Right atrium auricular region (tissue), 2 donors: Measurements from ENCODE around the gene SLC1A3. TPM values are rescaled to one million over a fixed set of nuclear protein-coding genes. Genes with fewer than 3 reads are reported as not detected.
A peak's percentile ranks its signal among the peaks of the same experiment; 100 is the strongest.

Experiments used
- DNase-seq: peaks from one replicate; pipeline ENCODE4 v3.0.0-alpha.2; 2019; ENCODE audit warnings: low spot score
- H3K27ac ChIP-seq, 2 donors: fragments of 200-600 bp; sonication (generic); 1 replicate in 1 of 2; 2 replicates in 1 of 2; pipeline ENCODE4 v1.5.1; 2016 to 2019
- H3K27me3 ChIP-seq, 2 donors: fragments of 200-600 bp; sonication (generic); one replicate each; pipeline versions ENCODE4 v1.5.1 to v1.6.0; 2017 to 2019
- H3K36me3 ChIP-seq: fragments of 200-600 bp; sonication (generic); one replicate; pipeline ENCODE4 v1.5.1; 2016
- H3K4me1 ChIP-seq, 2 donors: fragments of 200-600 bp; sonication (generic); one replicate each; pipeline versions ENCODE4 v1.5.1 to v1.6.0; 2017 to 2019
- H3K4me3 ChIP-seq, 2 donors: fragments of 200-600 bp; sonication (generic); 1 replicate in 1 of 2; 2 replicates in 1 of 2; pipeline ENCODE4 v1.5.1; 2017 to 2019; ENCODE audit warnings: mild to moderate bottlenecking in 1 of 2, moderate library complexity in 1 of 2
- H3K9me3 ChIP-seq, 2 donors: fragments of 200-600 bp; sonication (generic); one replicate each; pipeline ENCODE4 v1.5.1; 2019
- CTCF ChIP-seq, 2 donors: fragments of 200-600 bp; sonication (generic); IDR thresholded peaks; one replicate each; pipeline ENCODE4 v1.5.1; 2019; ENCODE audit warnings: antibody characterized with exemption in 2 of 2
- total RNA-seq, 2 donors: library from RNA; depleted of rRNA; stranded (reverse); fragments of >200 nt; gene quantifications; one replicate each; pipeline ENCODE4 v1.1.0, GENCODE V29; 2016

SLC1A3 gene
- total RNA-seq, 2 donors from 2014 or later = 31.8 to 50.9 TPM

GRCh38 chr5:36610621-36611020 is 4.2 kb downstream of the SLC1A3 start:
- Histone ChIP-seq H3K36me3 (no peaks in the 10 kb centered on the region), H3K27me3 (no peaks in the 10 kb centered on the region), H3K9me3 (no peaks in the 10 kb centered on the region), H3K4me1 (peaks cover 0 to 26% of the 10 kb centered on the region in 2 donors), H3K27ac (peak overlapping the region; percentile 35 to 43), H3K4me3 (no peak overlapping the region)
- DNase-seq = peak; percentile 76
- TF ChIP-seq CTCF (IDR thresholded peaks at IDR 0.05) = no peak

- Histone ChIP-seq H3K9me3 (no peaks in the 10 kb centered on the region), H3K27me3 (no peaks in the 10 kb centered on the region), H3K4me3 (no peak overlapping the region), H3K4me1 (peaks cover 0 to 30% of the 10 kb centered on the region in 2 donors), H3K27ac (peak overlapping the region; percentile 11 to 43), H3K36me3 (no peaks in the 10 kb centered on the region)
- DNase-seq = no peak
- TF ChIP-seq CTCF (IDR thresholded peaks at IDR 0.05) = no peak
These were observed 5.3 kb downstream of the SLC1A3 start for GRCh38 chr5:36611520-36612274.

- Histone ChIP-seq H3K4me3 (no peak overlapping the region), H3K9me3 (no peaks in the 10 kb centered on the region), H3K36me3 (no peaks in the 10 kb centered on the region), H3K27me3 (no peaks in the 10 kb centered on the region), H3K27ac (peak overlapping the region in 1 of 2 donors; percentile 75), H3K4me1 (peaks cover 0 to 26% of the 10 kb centered on the region in 2 donors)
- DNase-seq = no peak
- no peak for TF ChIP-seq CTCF (IDR thresholded peaks at IDR 0.05)
These were observed 6.8 kb downstream of the SLC1A3 start for GRCh38 chr5:36613241-36613640.

- no peaks in the 10 kb centered on the region for H3K36me3 ChIP-seq
- DNase-seq = no peak
- H3K27ac ChIP-seq = peak overlapping the region; percentile 48 to 75
- peaks cover 0 to 19% of the 10 kb centered on the region in 2 donors for H3K4me1 ChIP-seq
- no peak for TF ChIP-seq CTCF (IDR thresholded peaks at IDR 0.05)
- H3K4me3 ChIP-seq = no peak overlapping the region
- H3K27me3 ChIP-seq = no peaks in the 10 kb centered on the region
- no peaks in the 10 kb centered on the region for H3K9me3 ChIP-seq
These were observed 7.6 kb downstream of the SLC1A3 start for GRCh38 chr5:36613771-36614656.

GRCh38 chr5:36614657-36615308 is 8.4 kb downstream of the SLC1A3 start:
- Histone ChIP-seq H3K4me3 (no peak overlapping the region), H3K27ac (peak overlapping the region; percentile 48 to 75)

More at GRCh38 chr5:36614657-36615308, 8.4 kb downstream of the SLC1A3 start:
- Histone ChIP-seq H3K9me3 (no peaks in the 10 kb centered on the region), H3K4me1 (peaks cover 0 to 19% of the 10 kb centered on the region in 2 donors), H3K27me3 (no peaks in the 10 kb centered on the region), H3K36me3 (no peaks in the 10 kb centered on the region)
- TF ChIP-seq CTCF (IDR thresholded peaks at IDR 0.05) = no peak
- DNase-seq = no peak
